ENCODE data around the gene CCZ1. TPM values are rescaled to one million over a fixed set of nuclear protein-coding genes. Genes with fewer than 3 reads are reported as not detected.
"Not testable (repeated sequence)": the region's sequence is repeated elsewhere in the genome, so short reads cannot be mapped to it uniquely, and the experiment has no call there.

CCZ1 gene
- total RNA-seq, 2 experiments from 2014 or later: 90.2 to 132 TPM

- peaks cover 7% of the 10 kb centered on the region for H3K36me3 Mint-ChIP-seq (ENCODE audit: low read depth)
- ChIA-PET POLR2A (no interaction called here), CTCF (no interaction called here)
- H3K27me3 Mint-ChIP-seq: no peaks in the 10 kb centered on the region
- no peaks in the 10 kb centered on the region for H3K9me3 Mint-ChIP-seq (ENCODE audit: low read depth)
- no peaks in the 10 kb centered on the region for H3K4me1 Mint-ChIP-seq
- intact Hi-C loops (cut with DNase I, micrococcal nuclease): no loop called here
- no peak overlapping the region for H3K4me3 Mint-ChIP-seq
- ATAC-seq (no peak), DNase-seq (no peak)
- no peak overlapping the region for H3K27ac Mint-ChIP-seq
Observed at GRCh38 chr7:5870311-5870710, 28.2 kb upstream of the CCZ1 start.

- Mint-ChIP-seq H3K36me3 (ENCODE audit: low read depth) (peaks cover 6% of the 10 kb centered on the region), H3K4me1 (no peaks in the 10 kb centered on the region), H3K9me3 (ENCODE audit: low read depth) (no peaks in the 10 kb centered on the region), H3K27me3 (no peaks in the 10 kb centered on the region), H3K27ac (no peak overlapping the region), H3K4me3 (no peak overlapping the region)
- ATAC-seq (no peak), DNase-seq (no peak)
- ChIA-PET CTCF (no interaction called here), POLR2A (no interaction called here)
- intact Hi-C loops (cut with DNase I, micrococcal nuclease): no loop called here
Observed at GRCh38 chr7:5872326-5872725, 26.2 kb upstream of the CCZ1 start.

- CTCF ChIA-PET: interaction anchor here (0.6 kb wide), 1 partner anchor 10 kb away, joined by 4 read pairs; no protein-coding TSS in a partner anchor
- H3K27ac Mint-ChIP-seq; intact Hi-C loops (cut with DNase I, micrococcal nuclease); H3K4me1 Mint-ChIP-seq; POLR2A ChIA-PET; H3K36me3 Mint-ChIP-seq (ENCODE audit: low read depth); H3K4me3 Mint-ChIP-seq; H3K27me3 Mint-ChIP-seq; H3K9me3 Mint-ChIP-seq (ENCODE audit: low read depth); ATAC-seq; DNase-seq: not testable (repeated sequence)
Observed at GRCh38 chr7:5879591-5879990, 18.9 kb upstream of the CCZ1 start.

GRCh38 chr7:5880106-5880505 lies 18.4 kb upstream of the CCZ1 start:
- intact Hi-C loops (cut with DNase I, micrococcal nuclease); DNase-seq; H3K9me3 Mint-ChIP-seq (ENCODE audit: low read depth); H3K27me3 Mint-ChIP-seq; ATAC-seq; H3K4me1 Mint-ChIP-seq; H3K27ac Mint-ChIP-seq; H3K4me3 Mint-ChIP-seq; H3K36me3 Mint-ChIP-seq (ENCODE audit: low read depth); POLR2A ChIA-PET: not testable (repeated sequence)
- CTCF ChIA-PET: interaction anchor here (0.6 kb wide), 1 partner anchor 11 kb away, joined by 4 read pairs; no protein-coding TSS in a partner anchor

- H3K27ac Mint-ChIP-seq; H3K4me3 Mint-ChIP-seq; H3K4me1 Mint-ChIP-seq; DNase-seq; CTCF ChIA-PET; POLR2A ChIA-PET; H3K9me3 Mint-ChIP-seq (ENCODE audit: low read depth); H3K27me3 Mint-ChIP-seq; H3K36me3 Mint-ChIP-seq (ENCODE audit: low read depth); intact Hi-C loops (cut with DNase I, micrococcal nuclease); ATAC-seq: not testable (repeated sequence)
Observed at GRCh38 chr7:5884431-5884830, 14.1 kb upstream of the CCZ1 start.

- H3K36me3 Mint-ChIP-seq (ENCODE audit: low read depth); POLR2A ChIA-PET; DNase-seq; ATAC-seq; H3K4me1 Mint-ChIP-seq; H3K27ac Mint-ChIP-seq; H3K27me3 Mint-ChIP-seq; intact Hi-C loops (cut with DNase I, micrococcal nuclease); H3K4me3 Mint-ChIP-seq; H3K9me3 Mint-ChIP-seq (ENCODE audit: low read depth); CTCF ChIA-PET: not testable (repeated sequence)
Observed at GRCh38 chr7:5888021-5888420, 10.5 kb upstream of the CCZ1 start.

- DNase-seq; POLR2A ChIA-PET; H3K9me3 Mint-ChIP-seq (ENCODE audit: low read depth); CTCF ChIA-PET; ATAC-seq; H3K27ac Mint-ChIP-seq; H3K27me3 Mint-ChIP-seq; H3K4me3 Mint-ChIP-seq; intact Hi-C loops (cut with DNase I, micrococcal nuclease); H3K4me1 Mint-ChIP-seq; H3K36me3 Mint-ChIP-seq (ENCODE audit: low read depth): not testable (repeated sequence)
Observed at GRCh38 chr7:5890244-5890643, 8.3 kb upstream of the CCZ1 start.

- ChIA-PET POLR2A (no interaction called here), CTCF (interaction anchor here (0.8 kb wide), 1 partner anchor 274 kb away, joined by 4 read pairs; no protein-coding TSS in a partner anchor)
- DNase-seq: no peak
- H3K4me3 Mint-ChIP-seq: no peak overlapping the region
- H3K27me3 Mint-ChIP-seq: no peaks in the 10 kb centered on the region
- no peaks in the 10 kb centered on the region for H3K9me3 Mint-ChIP-seq (ENCODE audit: low read depth)
- no peak for ATAC-seq
- H3K36me3 Mint-ChIP-seq (ENCODE audit: low read depth): no peaks in the 10 kb centered on the region
- intact Hi-C loops (cut with DNase I, micrococcal nuclease): no loop called here
- no peaks in the 10 kb centered on the region for H3K4me1 Mint-ChIP-seq
- no peak overlapping the region for H3K27ac Mint-ChIP-seq
Observed at GRCh38 chr7:5892498-5892897, 6.0 kb upstream of the CCZ1 start.

- H3K36me3 Mint-ChIP-seq (ENCODE audit: low read depth); ATAC-seq; POLR2A ChIA-PET; CTCF ChIA-PET; H3K4me1 Mint-ChIP-seq; H3K9me3 Mint-ChIP-seq (ENCODE audit: low read depth); H3K27me3 Mint-ChIP-seq; H3K27ac Mint-ChIP-seq; DNase-seq: not testable (repeated sequence)
- peak overlapping the region; percentile 81 for H3K4me3 Mint-ChIP-seq
- intact Hi-C loops (cut with DNase I, micrococcal nuclease): loop anchor here in 1 of 2 experiments (5.0 kb wide), 1 partner anchor 110 kb away; the partner anchor contains the start of genes AIMP2 and PMS2
Observed at GRCh38 chr7:5897369-5897919, 1.1 kb upstream of the CCZ1 start.

GRCh38 chr7:5903002-5903401 lies 4.5 kb downstream of the CCZ1 start:
- H3K9me3 Mint-ChIP-seq (ENCODE audit: low read depth); H3K27me3 Mint-ChIP-seq; H3K27ac Mint-ChIP-seq; H3K4me3 Mint-ChIP-seq; intact Hi-C loops (cut with DNase I, micrococcal nuclease); CTCF ChIA-PET; H3K36me3 Mint-ChIP-seq (ENCODE audit: low read depth); DNase-seq; H3K4me1 Mint-ChIP-seq; ATAC-seq: not testable (repeated sequence)
- POLR2A ChIA-PET: interaction anchor here (1.2 kb wide), 1 partner anchor 919 kb away, joined by 5 read pairs; no protein-coding TSS in a partner anchor

- H3K4me1 Mint-ChIP-seq; intact Hi-C loops (cut with DNase I, micrococcal nuclease); H3K27me3 Mint-ChIP-seq; H3K36me3 Mint-ChIP-seq (ENCODE audit: low read depth); POLR2A ChIA-PET; ATAC-seq; CTCF ChIA-PET; H3K27ac Mint-ChIP-seq; DNase-seq; H3K4me3 Mint-ChIP-seq; H3K9me3 Mint-ChIP-seq (ENCODE audit: low read depth): not testable (repeated sequence)
Observed at GRCh38 chr7:5904726-5905125, 6.2 kb downstream of the CCZ1 start.

GRCh38 chr7:5908835-5909234 lies 10.3 kb downstream of the CCZ1 start:
- intact Hi-C loops (cut with DNase I, micrococcal nuclease); DNase-seq; ATAC-seq; H3K4me3 Mint-ChIP-seq; H3K9me3 Mint-ChIP-seq (ENCODE audit: low read depth); H3K4me1 Mint-ChIP-seq; CTCF ChIA-PET; POLR2A ChIA-PET; H3K27ac Mint-ChIP-seq; H3K27me3 Mint-ChIP-seq: not testable (repeated sequence)
- H3K36me3 Mint-ChIP-seq (ENCODE audit: low read depth): peaks cover 11% of the 10 kb centered on the region

- DNase-seq; ATAC-seq; H3K36me3 Mint-ChIP-seq (ENCODE audit: low read depth); H3K27ac Mint-ChIP-seq; H3K9me3 Mint-ChIP-seq (ENCODE audit: low read depth); H3K4me1 Mint-ChIP-seq; CTCF ChIA-PET; H3K27me3 Mint-ChIP-seq; POLR2A ChIA-PET; intact Hi-C loops (cut with DNase I, micrococcal nuclease); H3K4me3 Mint-ChIP-seq: not testable (repeated sequence)
Observed at GRCh38 chr7:5916529-5916928, 18.0 kb downstream of the CCZ1 start.

All from activated CD4-positive, alpha-beta T cell treated with anti-CD3 and anti-CD28 coated beads for 36 hours (primary cell).